CD14-positive monocyte (primary cell): ENCODE measurements around the gene LILRB4. TPM values are rescaled to one million over a fixed set of nuclear protein-coding genes. Genes with fewer than 3 reads are reported as not detected.

Experiments used
- DNase-seq, 3 donors: peaks; one replicate each; pipeline ENCODE4 v3.0.0-alpha.2; 2011 to 2022
- H2AFZ ChIP-seq: 2 replicates; pipeline ENCODE4 v1.6.0; 2012; ENCODE audit warnings: mild to moderate bottlenecking, low read depth, low read length, inconsistent platforms; ENCODE audit not compliant: insufficient read depth, poor library complexity, severe bottlenecking
- H3K27ac ChIP-seq, 2 donors: 1 replicate in 1 of 2; 2 replicates in 1 of 2; pipeline ENCODE4 v1.5.1; 2012 to 2013; ENCODE audit warnings: low read length in 2 of 2, control low read depth in 1 of 2, inconsistent platforms in 1 of 2, low read depth in 1 of 2, mild to moderate bottlenecking in 1 of 2
- H3K27me3 ChIP-seq, 2 donors: one replicate each; pipeline versions ENCODE4 v1.6.0 to v1.6.1; 2011 to 2013; ENCODE audit warnings: low read length in 2 of 2; ENCODE audit not compliant: control insufficient read depth in 2 of 2, insufficient read depth in 2 of 2
- H3K36me3 ChIP-seq, 2 donors: replicated peaks in 1 of 2; 1 replicate in 1 of 2; 2 replicates in 1 of 2; pipeline versions ENCODE4 v1.5.1 to v1.6.1; 2012 to 2013; ENCODE audit warnings: low read length in 2 of 2, control low read depth in 1 of 2, inconsistent platforms in 1 of 2, mild to moderate bottlenecking in 1 of 2; ENCODE audit not compliant: insufficient read depth in 2 of 2, control insufficient read depth in 1 of 2
- H3K4me1 ChIP-seq, 2 donors: 1 replicate in 1 of 2; 2 replicates in 1 of 2; pipeline versions ENCODE4 v1.5.1 to v1.6.1; 2012 to 2013; ENCODE audit warnings: low read length in 2 of 2, control low read depth in 1 of 2, inconsistent platforms in 1 of 2, mild to moderate bottlenecking in 1 of 2, moderate library complexity in 1 of 2; ENCODE audit not compliant: insufficient read depth in 2 of 2, control insufficient read depth in 1 of 2
- H3K4me2 ChIP-seq: replicated peaks from 2 replicates; pipeline ENCODE3; 2012; ENCODE audit warnings: low read length, moderate library complexity, mild to moderate bottlenecking; ENCODE audit not compliant: poor library complexity, severe bottlenecking; ENCODE audit errors: extremely low read depth
- H3K4me3 ChIP-seq, 3 experiments: fragments of 200-600 bp in 1 of 3; sonication (generic) in 1 of 3; replicated peaks in 1 of 3; 1 replicate in 2 of 3; 2 replicates in 1 of 3; pipeline ENCODE4 v1.5.1; 2011 to 2013; ENCODE audit warnings: low read length in 3 of 3, mild to moderate bottlenecking in 3 of 3, control low read depth in 2 of 3, low read depth in 2 of 3, inconsistent platforms in 1 of 3, moderate library complexity in 1 of 3
- H3K79me2 ChIP-seq: 2 replicates; pipeline ENCODE4 v1.6.0; 2012; ENCODE audit warnings: mild to moderate bottlenecking, control low read depth, inconsistent platforms, low read length, moderate library complexity; ENCODE audit not compliant: insufficient read depth
- H3K9ac ChIP-seq: 2 replicates; pipeline ENCODE4 v1.6.0; 2017; ENCODE audit warnings: low read length, mild to moderate bottlenecking; ENCODE audit not compliant: insufficient read depth, poor library complexity, severe bottlenecking
- H3K9me3 ChIP-seq, 2 donors: replicated peaks in 1 of 2; 1 replicate in 1 of 2; 2 replicates in 1 of 2; pipeline versions ENCODE4 v1.5.1 to v1.6.1; 2012 to 2013; ENCODE audit warnings: low read length in 2 of 2, control low read depth in 1 of 2; ENCODE audit not compliant: control insufficient read depth in 1 of 2, insufficient read depth in 1 of 2
- H4K20me1 ChIP-seq: 2 replicates; pipeline ENCODE4 v1.6.0; 2012; ENCODE audit warnings: mild to moderate bottlenecking, low read length, control low read depth, moderate library complexity; ENCODE audit not compliant: insufficient read depth
- H3K27ac Mint-ChIP-seq, 7 donors: one replicate each; pipeline ENCODE4 v1.8.0; 2020; ENCODE audit warnings: mild to moderate bottlenecking in 7 of 7, mixed read lengths in 7 of 7, moderate library complexity in 6 of 7, inconsistent platforms in 2 of 7
- H3K27me3 Mint-ChIP-seq, 3 donors: one replicate each; pipeline ENCODE4 v1.8.0; 2021 to 2022; ENCODE audit warnings: low read depth in 3 of 3, mild to moderate bottlenecking in 3 of 3, mixed read lengths in 3 of 3, moderate library complexity in 3 of 3, inconsistent platforms in 1 of 3
- H3K36me3 Mint-ChIP-seq, 2 donors: one replicate each; pipeline ENCODE4 v1.8.0; 2020; ENCODE audit warnings: mixed read lengths in 2 of 2, inconsistent platforms in 1 of 2, mild to moderate bottlenecking in 1 of 2
- H3K4me1 Mint-ChIP-seq: one replicate; pipeline ENCODE4 v1.8.0; 2020; ENCODE audit warnings: mild to moderate bottlenecking, mixed read lengths
- H3K4me3 Mint-ChIP-seq, 2 donors: one replicate each; pipeline ENCODE4 v1.8.0; 2020; ENCODE audit warnings: mild to moderate bottlenecking in 2 of 2, mixed read lengths in 2 of 2, moderate library complexity in 1 of 2
- H3K9me3 Mint-ChIP-seq, 7 donors: one replicate each; pipeline ENCODE4 v1.8.0; 2020 to 2022; ENCODE audit warnings: mixed read lengths in 7 of 7, mild to moderate bottlenecking in 6 of 7, moderate library complexity in 6 of 7, inconsistent platforms in 2 of 7
- WGBS: methylation state at CpG from one replicate; pipeline ENCODE4 v1.1.5; 2013; ENCODE audit warnings: missing lambda C conversion rate; ENCODE audit not compliant: insufficient coverage; 5-methylcytosine and 5-hydroxymethylcytosine counted together
- intact Hi-C, 2 donors: fragments of 100-400 bp; cut with micrococcal nuclease; formaldehyde crosslinking; loops; one replicate each; pipeline versions ENCODE4 v1.15.0 to v1.15.1; 2023
- polyA plus RNA-seq, 3 donors: library from polyadenylated mRNA; depleted of rRNA in 1 of 3; unstranded in 2 of 3; stranded (reverse) in 1 of 3; fragments of 300-500 nt in 2 of 3; fragments of >200 nt in 1 of 3; fragmentation: Illumina TruSeq in 2 of 3; gene quantifications; 1 replicate in 2 of 3; 2 replicates in 1 of 3; pipeline ENCODE4 v1.2.3, GENCODE V29; 2012 to 2021
- TF ChIP-seq, protein P1 (sequence below): fragments of 200-600 bp; IDR thresholded peaks from one replicate; pipeline ENCODE4 v1.8.0; 2022; ENCODE audit warnings: antibody characterized with exemption, mild to moderate bottlenecking

Gene LILRB4
- polyA plus RNA-seq, 3 donors = 35.8 to 102 (median 58.0) TPM

DNA sequence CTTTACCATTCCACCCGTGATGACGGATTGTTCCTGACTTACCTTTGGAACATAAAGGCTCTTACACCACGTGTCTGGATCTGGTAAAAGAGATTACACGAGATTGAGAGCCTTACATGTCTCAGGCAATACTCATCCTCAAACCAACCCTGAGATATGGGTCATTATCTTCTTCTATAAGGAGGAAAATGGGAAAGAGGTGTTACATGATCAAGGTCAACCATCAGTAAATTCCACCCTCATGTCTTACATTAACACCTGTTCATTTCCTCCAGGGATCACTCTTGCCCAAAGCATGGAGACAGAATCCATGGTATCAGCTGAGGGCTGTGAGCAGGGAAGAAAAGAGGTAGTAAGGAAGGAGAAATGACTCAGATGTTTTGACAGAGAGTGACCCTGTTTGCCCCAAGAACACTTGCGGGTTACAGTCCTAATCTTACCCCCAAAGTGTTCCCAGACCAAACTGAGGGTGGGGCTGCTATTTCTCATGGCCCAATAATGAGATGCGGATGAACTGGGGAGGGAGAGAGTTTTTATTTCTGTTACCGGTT is 19.6 kb downstream of the LILRB4 start:
- intact Hi-C loops = no loop called here
- WGBS = no CpG with 5 or more reads among the region's 7 CpGs
- Mint-ChIP-seq H3K4me1 (peaks cover 21% of the 10 kb centered on the region), H3K27ac (peak overlapping the region in 3 of 7 donors; percentile 6 to 65 (median 23)), H3K9me3 (no peaks in the 10 kb centered on the region), H3K4me3 (peak overlapping the region in 1 of 2 donors; percentile 85), H3K36me3 (no peaks in the 10 kb centered on the region), H3K27me3 (peaks cover 28 to 42% (median 35%) of the 10 kb centered on the region in 3 donors)
- Histone ChIP-seq H3K9me3 (no peaks in the 10 kb centered on the region), H4K20me1 (no peaks in the 10 kb centered on the region), H3K36me3 (no peaks in the 10 kb centered on the region), H3K9ac (no peak overlapping the region), H2AFZ (no peak overlapping the region), H3K4me3 (no peak overlapping the region), H3K4me2 (peak overlapping the region; percentile 6), H3K79me2 (no peaks in the 10 kb centered on the region), H3K27ac (no peak overlapping the region), H3K4me1 (peaks cover 16 to 26% of the 10 kb centered on the region in 2 donors), H3K27me3 (peaks cover 17 to 29% of the 10 kb centered on the region in 2 donors)
- TF ChIP-seq, protein P1, sequence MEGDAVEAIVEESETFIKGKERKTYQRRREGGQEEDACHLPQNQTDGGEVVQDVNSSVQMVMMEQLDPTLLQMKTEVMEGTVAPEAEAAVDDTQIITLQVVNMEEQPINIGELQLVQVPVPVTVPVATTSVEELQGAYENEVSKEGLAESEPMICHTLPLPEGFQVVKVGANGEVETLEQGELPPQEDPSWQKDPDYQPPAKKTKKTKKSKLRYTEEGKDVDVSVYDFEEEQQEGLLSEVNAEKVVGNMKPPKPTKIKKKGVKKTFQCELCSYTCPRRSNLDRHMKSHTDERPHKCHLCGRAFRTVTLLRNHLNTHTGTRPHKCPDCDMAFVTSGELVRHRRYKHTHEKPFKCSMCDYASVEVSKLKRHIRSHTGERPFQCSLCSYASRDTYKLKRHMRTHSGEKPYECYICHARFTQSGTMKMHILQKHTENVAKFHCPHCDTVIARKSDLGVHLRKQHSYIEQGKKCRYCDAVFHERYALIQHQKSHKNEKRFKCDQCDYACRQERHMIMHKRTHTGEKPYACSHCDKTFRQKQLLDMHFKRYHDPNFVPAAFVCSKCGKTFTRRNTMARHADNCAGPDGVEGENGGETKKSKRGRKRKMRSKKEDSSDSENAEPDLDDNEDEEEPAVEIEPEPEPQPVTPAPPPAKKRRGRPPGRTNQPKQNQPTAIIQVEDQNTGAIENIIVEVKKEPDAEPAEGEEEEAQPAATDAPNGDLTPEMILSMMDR = no peak
- DNase-seq = peak; percentile 60 to 83 (median 68)

DNA sequence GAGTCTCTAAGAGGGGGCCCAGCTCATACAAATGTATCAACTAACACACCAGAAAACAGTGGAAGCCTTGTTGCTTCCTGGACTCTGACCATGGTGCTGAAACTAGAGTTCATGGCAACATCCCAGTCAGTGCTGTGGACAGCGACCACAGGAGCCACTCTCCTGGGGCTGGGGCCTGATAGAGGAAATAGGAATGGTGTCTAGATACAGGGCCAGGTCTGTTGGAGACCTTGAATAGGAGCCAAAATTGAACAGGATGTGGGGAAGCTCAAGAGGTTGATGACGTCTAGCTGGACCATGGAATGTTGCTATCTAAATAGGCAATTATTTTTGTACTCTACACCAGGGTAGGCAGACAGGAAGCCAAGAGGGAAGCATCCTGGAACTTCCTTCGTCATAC is 21.7 kb downstream of the LILRB4 start:
- Histone ChIP-seq H3K27ac (no peak overlapping the region), H3K27me3 (peaks cover 18 to 25% of the 10 kb centered on the region in 2 donors), H3K9ac (no peak overlapping the region), H3K4me1 (peaks cover 12 to 21% of the 10 kb centered on the region in 2 donors), H3K4me2 (no peak overlapping the region), H3K36me3 (no peaks in the 10 kb centered on the region), H3K4me3 (no peak overlapping the region), H4K20me1 (no peaks in the 10 kb centered on the region), H2AFZ (no peak overlapping the region), H3K79me2 (no peaks in the 10 kb centered on the region), H3K9me3 (no peaks in the 10 kb centered on the region)
- DNase-seq = peak; percentile 33 to 46 (median 45)
- no peak overlapping the region for H3K4me3 Mint-ChIP-seq
- peaks cover 15% of the 10 kb centered on the region for H3K4me1 Mint-ChIP-seq
- TF ChIP-seq, protein P1 = no peak
- no peak overlapping the region for H3K27ac Mint-ChIP-seq
- intact Hi-C loops = no loop called here
- H3K36me3 Mint-ChIP-seq = no peaks in the 10 kb centered on the region
- peaks cover 23 to 39% (median 24%) of the 10 kb centered on the region in 3 donors for H3K27me3 Mint-ChIP-seq
- no peaks in the 10 kb centered on the region for H3K9me3 Mint-ChIP-seq
- WGBS = 0% methylated on average over 1 of the region's 3 CpGs
